ENCODE results near the gene ZNF598. TPM values are rescaled to one million over a fixed set of nuclear protein-coding genes. Genes with fewer than 3 reads are reported as not detected.
A peak's percentile ranks its signal among the peaks of the same experiment; 100 is the strongest.

The ZNF598 gene
- total and polyA plus RNA-seq, 10 of the 15 experiments (the other 5 are each of a cell fraction or from before 2014, with no cell fraction given), result 0.08 to 74.0 (median 14.4) TPM

GRCh38 chr16:1983544-1984346, 25.9 kb downstream of the ZNF598 start, which contains the start of gene GFER (continued):
- TF ChIP-seq RELA (IDR thresholded peaks at IDR 0.05; ENCODE audit: borderline replicate concordance, partially characterized antibody) (peak; percentile 46), IRF4 (IDR thresholded peaks at IDR 0.05; ENCODE audit: low read depth, low read length) (no peak), MEF2B (IDR thresholded peaks at IDR 0.05; ENCODE audit: partially characterized antibody, poor library complexity, severe bottlenecking) (no peak), RAD21 (IDR thresholded peaks at IDR 0.05; ENCODE audit: insufficient read depth, low read depth, low read length) (no peak), LARP7 (IDR thresholded peaks at IDR 0.05) (peak; percentile 88), E2F8 (IDR thresholded peaks at IDR 0.05; ENCODE audit: low read depth, partially characterized antibody) (no peak), IKZF1 (conservative IDR thresholded peaks at IDR 0.05) (peak; percentile 77), SIX5 (IDR thresholded peaks at IDR 0.05; ENCODE audit: low read depth, low read length, severe bottlenecking) (no peak), TCF12 (IDR thresholded peaks at IDR 0.05; ENCODE audit: low read depth, low read length) (no peak), SMARCA5 (IDR thresholded peaks at IDR 0.05) (peak; percentile 99), BHLHE40 (IDR thresholded peaks at IDR 0.05; ENCODE audit: borderline replicate concordance in 1 of 2, low read depth in 2 of 2, low read length in 1 of 2) (peak; percentile 45 to 85; a peak in 3 of 4 replicates), SIN3A (IDR thresholded peaks at IDR 0.05; ENCODE audit: low read depth, low read length) (peak; percentile 50; the same call in 1 of the 2 replicates), HSF1 (IDR thresholded peaks at IDR 0.05; ENCODE audit: low read depth, low read length) (no peak), EED (IDR thresholded peaks at IDR 0.05; ENCODE audit: low read depth) (no peak), ZNF592 (IDR thresholded peaks at IDR 0.05) (0 out of 2 replicates have a peak, but pooled peaks have one; percentile 48), ATF2 (IDR thresholded peaks at IDR 0.05; ENCODE audit: low read length) (no peak)
